Measurements from ENCODE around the gene WASHC4. TPM values are rescaled to one million over a fixed set of nuclear protein-coding genes. Genes with fewer than 3 reads are reported as not detected.
A peak's percentile ranks its signal among the peaks of the same experiment; 100 is the strongest.

WASHC4 gene
- total RNA-seq, 1 donor from 2014 or later = 57.7 TPM

- no peak for DNase-seq (ENCODE audit: low spot score)
- peaks cover 4% of the 10 kb centered on the region for H3K4me1 Mint-ChIP-seq (ENCODE audit: low read depth)
- peak overlapping the region; percentile 2 for H3K27ac Mint-ChIP-seq (ENCODE audit: unreplicated experiment)
- H3K36me3 Mint-ChIP-seq (ENCODE audit: low read depth) = peaks cover 63% of the 10 kb centered on the region
- H3K4me3 Mint-ChIP-seq (ENCODE audit: unreplicated experiment) = no peak overlapping the region
- TF ChIP-seq CTCF (IDR thresholded peaks at IDR 0.05) = no peak
- H3K9me3 Mint-ChIP-seq (ENCODE audit: low read depth) = peaks cover 3% of the 10 kb centered on the region
- no peaks in the 10 kb centered on the region for H3K27me3 Mint-ChIP-seq (ENCODE audit: low read depth)
Observed at GRCh38 chr12:105189293-105189692, 81.8 kb downstream of the WASHC4 start.

GRCh38 chr12:105190530-105190929, 83.0 kb downstream of the WASHC4 start:
- H3K27me3 Mint-ChIP-seq (ENCODE audit: low read depth) = no peaks in the 10 kb centered on the region
- TF ChIP-seq CTCF (IDR thresholded peaks at IDR 0.05) = no peak
- no peak overlapping the region for H3K4me3 Mint-ChIP-seq (ENCODE audit: unreplicated experiment)
- peaks cover 4% of the 10 kb centered on the region for H3K4me1 Mint-ChIP-seq (ENCODE audit: low read depth)
- no peaks in the 10 kb centered on the region for H3K9me3 Mint-ChIP-seq (ENCODE audit: low read depth)
- peak overlapping the region; percentile 9 for H3K27ac Mint-ChIP-seq (ENCODE audit: unreplicated experiment)
- H3K36me3 Mint-ChIP-seq (ENCODE audit: low read depth) = peaks cover 59% of the 10 kb centered on the region
- DNase-seq (ENCODE audit: low spot score) = no peak

GRCh38 chr12:105192624-105193225, 85.2 kb downstream of the WASHC4 start:
- Mint-ChIP-seq H3K36me3 (ENCODE audit: low read depth) (peaks cover 58% of the 10 kb centered on the region), H3K9me3 (ENCODE audit: low read depth) (no peaks in the 10 kb centered on the region), H3K27me3 (ENCODE audit: low read depth) (no peaks in the 10 kb centered on the region), H3K4me1 (ENCODE audit: low read depth) (peaks cover 4% of the 10 kb centered on the region), H3K4me3 (ENCODE audit: unreplicated experiment) (no peak overlapping the region), H3K27ac (ENCODE audit: unreplicated experiment) (no peak overlapping the region)
- no peak for TF ChIP-seq CTCF (IDR thresholded peaks at IDR 0.05)
- no peak for DNase-seq (ENCODE audit: low spot score)

- Mint-ChIP-seq H3K27ac (ENCODE audit: unreplicated experiment) (peak overlapping the region; percentile 10), H3K27me3 (ENCODE audit: low read depth) (no peaks in the 10 kb centered on the region), H3K4me1 (ENCODE audit: low read depth) (peaks cover 10% of the 10 kb centered on the region), H3K36me3 (ENCODE audit: low read depth) (peaks cover 50% of the 10 kb centered on the region), H3K4me3 (ENCODE audit: unreplicated experiment) (no peak overlapping the region), H3K9me3 (ENCODE audit: low read depth) (no peaks in the 10 kb centered on the region)
- DNase-seq (ENCODE audit: low spot score) = no peak
- TF ChIP-seq CTCF (IDR thresholded peaks at IDR 0.05) = no peak
Observed at GRCh38 chr12:105194947-105195346, 87.4 kb downstream of the WASHC4 start.

GRCh38 chr12:105196090-105196489, 88.6 kb downstream of the WASHC4 start:
- Mint-ChIP-seq H3K36me3 (ENCODE audit: low read depth) (peaks cover 39% of the 10 kb centered on the region), H3K9me3 (ENCODE audit: low read depth) (no peaks in the 10 kb centered on the region), H3K27me3 (ENCODE audit: low read depth) (no peaks in the 10 kb centered on the region), H3K4me1 (ENCODE audit: low read depth) (peaks cover 6% of the 10 kb centered on the region), H3K27ac (ENCODE audit: unreplicated experiment) (no peak overlapping the region), H3K4me3 (ENCODE audit: unreplicated experiment) (no peak overlapping the region)
- DNase-seq (ENCODE audit: low spot score) = no peak
- no peak for TF ChIP-seq CTCF (IDR thresholded peaks at IDR 0.05)
